ENCODE measurements around the gene PADI4.

The PADI4 gene

DNA sequence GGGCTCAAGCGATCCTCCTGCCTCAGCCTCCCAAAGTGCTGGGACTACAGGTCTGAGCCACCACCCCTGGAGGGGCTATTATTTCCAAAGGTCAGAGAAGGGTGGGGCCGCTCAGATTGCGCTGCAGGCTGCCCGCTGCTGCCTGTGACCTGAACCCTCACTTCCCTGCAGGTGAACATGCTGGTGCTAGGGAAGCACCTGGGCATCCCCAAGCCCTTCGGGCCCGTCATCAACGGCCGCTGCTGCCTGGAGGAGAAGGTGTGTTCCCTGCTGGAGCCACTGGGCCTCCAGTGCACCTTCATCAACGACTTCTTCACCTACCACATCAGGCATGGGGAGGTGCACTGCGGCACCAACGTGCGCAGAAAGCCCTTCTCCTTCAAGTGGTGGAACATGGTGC lies 55.4 kb downstream of the PADI4 start:
- intact Hi-C loops (cut with DNase I) = no loop called here
- DNase-seq = no peak

DNA sequence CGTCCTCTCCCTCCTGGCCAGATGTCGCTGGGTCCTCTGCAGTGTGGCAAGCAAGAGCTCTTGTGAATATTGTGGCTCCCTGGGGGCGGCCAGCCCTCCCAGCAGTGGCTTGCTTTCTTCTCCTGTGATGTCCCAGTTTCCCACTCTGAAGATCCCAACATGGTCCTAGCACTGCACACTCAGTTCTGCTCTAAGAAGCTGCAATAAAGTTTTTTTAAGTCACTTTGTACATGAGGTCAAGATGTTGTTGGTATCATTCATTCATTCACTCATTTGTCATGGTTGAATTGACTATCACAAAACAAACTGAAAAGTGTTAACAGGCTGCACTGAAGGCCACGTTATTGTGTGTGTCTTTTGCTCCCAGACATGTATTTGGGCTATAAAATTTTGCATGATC lies 55.8 kb downstream of the PADI4 start:
- DNase-seq = no peak
- intact Hi-C loops (cut with DNase I) = no loop called here

DNA sequence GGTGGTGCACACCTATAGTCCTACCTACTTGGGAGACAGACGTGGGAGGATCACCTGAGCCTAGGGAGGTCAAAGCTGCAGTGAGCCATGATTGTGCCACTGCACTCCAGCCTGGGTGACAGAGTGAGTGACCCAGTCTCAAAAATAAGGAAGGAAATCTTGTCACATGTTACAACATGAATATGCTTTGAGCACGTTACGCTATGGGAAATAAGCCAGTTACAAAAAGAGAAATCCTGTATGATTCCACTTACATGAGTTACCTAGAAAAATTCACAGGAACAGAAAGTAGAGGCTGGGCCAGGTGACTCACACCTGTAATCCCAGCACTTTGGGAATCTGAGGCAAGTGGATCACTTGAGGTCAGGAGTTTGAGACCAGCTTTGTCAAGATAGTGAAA lies 57.3 kb downstream of the PADI4 start:
- intact Hi-C loops (cut with DNase I) = no loop called here
- no peak for DNase-seq

DNA sequence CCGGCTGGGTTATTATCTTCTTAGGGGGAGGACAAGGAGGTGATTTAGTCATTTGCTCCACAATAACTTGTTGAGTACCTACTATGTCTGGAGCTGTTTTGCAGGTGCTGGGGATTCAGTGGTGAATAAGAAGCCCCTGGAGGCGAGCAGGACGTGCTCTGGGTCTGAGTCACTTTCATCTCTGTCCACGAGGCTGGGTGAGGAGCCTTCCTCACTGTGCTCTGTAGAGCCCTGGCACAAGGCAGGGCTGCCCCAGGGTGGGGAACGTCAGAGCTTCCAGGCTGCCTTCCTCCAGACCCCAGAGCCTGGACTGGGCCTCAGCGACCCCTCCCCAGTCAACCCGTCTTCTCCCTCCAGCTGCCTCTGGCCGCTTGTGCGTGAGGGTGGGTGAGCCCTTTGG lies 61.5 kb downstream of the PADI4 start:
- intact Hi-C loops (cut with DNase I) = no loop called here

DNA sequence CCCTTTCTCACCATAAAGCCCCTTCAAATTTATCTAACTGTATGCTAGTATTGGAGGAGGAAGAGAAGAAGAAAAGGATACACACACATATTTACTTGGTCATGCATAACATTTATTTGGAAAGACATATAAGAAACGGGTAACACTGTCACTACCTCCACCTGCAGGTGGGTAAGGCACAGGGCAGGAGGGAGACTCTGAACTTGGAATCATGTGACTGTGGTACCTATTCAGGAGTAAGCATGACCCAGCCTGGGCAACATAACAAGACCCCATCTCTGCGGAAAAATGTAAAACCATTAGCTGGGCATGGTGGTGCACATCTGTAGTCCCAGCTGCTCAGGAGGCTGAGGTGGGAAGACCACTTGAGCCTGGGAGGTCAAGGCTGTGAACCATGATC lies 62.6 kb downstream of the PADI4 start:
- no peak for DNase-seq
- intact Hi-C loops (cut with DNase I) = no loop called here

More for the DNA sequence above, 61.5 kb downstream of the PADI4 start:
- no peak for DNase-seq

DNA sequence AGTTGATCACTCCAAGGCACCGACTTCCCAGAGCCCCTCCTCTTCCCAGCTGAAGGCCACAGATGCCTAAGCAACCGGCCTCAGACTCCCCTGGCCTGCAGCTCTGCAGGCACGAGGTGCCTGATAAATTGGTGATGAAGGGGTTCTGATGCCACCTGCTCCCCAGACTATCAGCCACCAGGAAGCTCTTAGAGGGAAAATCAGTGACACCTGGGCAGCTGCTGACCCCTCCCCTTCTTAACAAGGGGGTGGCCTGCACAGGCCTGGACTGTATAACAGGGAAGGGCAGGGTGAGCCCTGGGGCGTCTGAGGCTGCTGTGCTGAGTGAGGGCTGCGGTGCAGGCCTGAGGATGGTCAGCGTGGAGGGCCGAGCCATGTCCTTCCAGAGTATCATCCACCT lies 63.9 kb downstream of the PADI4 start, which contains the start of gene PADI6:
PADI6 (plus strand) TSS at position 301 of the 400 bp plus-strand sequence; CDS start at position 351, 50 bp downstream.
- no peak for DNase-seq
- intact Hi-C loops (cut with DNase I) = no loop called here

DNA sequence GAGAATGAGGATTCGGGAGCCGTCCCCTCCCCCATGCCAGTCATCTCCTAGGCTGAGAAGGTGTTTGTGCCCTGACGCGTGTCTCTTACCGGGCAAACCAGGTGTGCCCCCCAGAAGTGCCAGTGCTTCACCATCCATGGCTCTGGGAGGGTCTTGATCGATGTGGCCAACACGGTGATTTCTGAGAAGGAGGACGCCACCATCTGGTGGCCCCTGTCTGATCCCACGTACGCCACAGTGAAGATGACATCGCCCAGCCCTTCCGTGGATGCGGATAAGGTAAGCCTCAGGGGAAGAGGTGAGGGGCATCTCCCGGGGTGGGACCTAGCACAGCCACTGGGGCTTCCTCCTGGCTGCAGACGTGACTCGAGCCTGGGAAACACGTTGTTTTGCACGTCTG lies 65.0 kb downstream of the PADI4 start:
- no peak for DNase-seq
- intact Hi-C loops (cut with DNase I) = no loop called here

DNA sequence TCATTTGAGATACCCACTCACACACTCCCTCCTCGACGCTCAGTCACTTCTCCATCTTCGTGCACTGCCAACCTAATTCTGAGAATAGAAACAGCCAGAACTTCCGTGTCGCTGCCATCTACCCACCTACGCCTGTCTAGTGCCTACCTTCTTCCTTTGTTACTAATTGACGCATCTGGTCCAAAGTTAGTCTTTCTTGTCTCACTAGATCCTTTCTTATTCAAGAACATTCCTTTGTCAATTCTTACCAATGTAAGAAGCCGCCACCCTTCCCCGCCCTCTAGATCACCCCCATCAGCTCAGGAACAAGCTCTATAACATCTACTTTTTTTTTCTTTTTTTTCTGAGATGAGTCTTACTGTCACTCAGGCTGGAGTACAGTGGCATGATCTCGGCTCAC lies 67.7 kb downstream of the PADI4 start:
- DNase-seq = peak in 41 of 42 donors; percentile 13 to 91 (median 56)
- intact Hi-C loops (cut with DNase I) = no loop called here

DNA sequence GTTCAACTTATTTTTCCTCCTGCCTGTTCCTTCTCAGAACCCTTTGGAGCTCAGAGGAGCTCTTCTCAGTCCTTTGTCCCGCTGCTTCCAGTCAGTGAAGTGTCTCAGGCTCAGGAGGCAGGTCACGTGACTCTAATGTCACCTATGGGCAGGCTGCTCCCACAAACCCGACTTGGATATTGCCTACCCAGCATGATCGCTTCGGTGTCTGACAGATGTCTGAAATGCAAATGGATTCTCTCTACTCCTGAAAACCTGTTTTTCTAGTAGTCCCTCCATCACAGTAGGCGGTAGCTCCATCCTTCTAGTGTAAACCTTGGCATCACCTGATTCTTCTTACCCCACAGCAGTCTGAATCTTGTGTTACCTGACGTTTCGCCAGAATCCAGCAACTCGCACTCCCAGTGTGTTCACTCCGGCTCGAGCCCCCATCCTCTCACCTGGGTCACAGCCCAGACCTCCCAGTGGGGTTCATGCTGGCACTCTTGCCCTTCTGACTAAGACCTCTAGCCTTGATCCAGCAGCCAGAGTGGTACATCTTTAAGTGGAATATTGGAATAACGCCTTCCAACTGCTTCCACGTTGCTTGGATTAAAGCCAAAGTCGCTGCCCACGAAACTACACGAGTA lies 69.4 kb downstream of the PADI4 start:
- intact Hi-C loops (cut with DNase I) = no loop called here
- no peak for DNase-seq

DNA sequence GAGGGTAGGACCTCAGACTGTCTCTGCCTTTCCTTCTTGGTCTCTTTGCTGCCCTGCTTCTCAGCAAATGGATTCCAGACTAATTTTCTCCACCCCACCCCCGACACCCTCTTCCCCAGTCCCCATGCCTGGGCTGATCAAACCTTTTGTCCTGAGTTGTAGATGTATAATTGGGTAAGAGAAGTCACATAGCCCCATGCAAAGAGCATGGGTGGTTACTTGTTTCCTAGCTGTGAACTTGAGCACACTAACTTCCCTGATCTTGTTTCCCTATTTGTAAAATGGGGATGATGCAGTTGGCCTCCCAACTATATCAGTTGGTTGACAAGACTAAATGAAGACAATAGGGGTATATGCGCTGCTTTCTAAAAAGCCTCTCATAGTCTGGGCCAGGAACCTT lies 73.2 kb downstream of the PADI4 start:
- DNase-seq = no peak
- intact Hi-C loops (cut with DNase I) = no loop called here

DNA sequence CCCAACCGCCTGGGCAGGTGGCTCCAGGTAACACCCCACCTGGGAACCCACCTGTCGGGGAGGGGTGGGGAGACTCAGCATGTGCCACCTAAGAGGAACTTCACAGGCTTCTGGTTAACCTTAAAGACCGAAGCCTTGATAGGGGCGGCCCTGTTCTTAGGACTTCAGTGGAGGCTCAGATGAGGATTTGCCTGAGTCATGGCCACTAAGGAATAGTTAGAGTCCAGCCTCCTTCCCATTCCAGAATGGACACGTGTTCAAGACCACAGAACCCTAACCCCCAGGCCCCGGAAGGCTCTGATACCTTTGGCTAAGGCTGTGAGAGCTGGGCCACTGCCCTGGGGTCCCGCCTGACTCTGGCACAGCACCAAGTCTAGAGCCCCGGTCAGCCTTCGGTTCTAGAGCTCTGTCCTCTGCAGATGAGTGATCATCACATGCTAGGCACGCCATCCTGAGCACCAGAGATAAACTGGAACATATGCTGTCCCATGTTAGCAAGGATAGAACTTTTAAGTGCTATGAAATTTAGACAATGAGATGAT lies 84.3 kb downstream of the PADI4 start:
- DNase-seq = no peak
- intact Hi-C loops (cut with DNase I) = no loop called here

DNA sequence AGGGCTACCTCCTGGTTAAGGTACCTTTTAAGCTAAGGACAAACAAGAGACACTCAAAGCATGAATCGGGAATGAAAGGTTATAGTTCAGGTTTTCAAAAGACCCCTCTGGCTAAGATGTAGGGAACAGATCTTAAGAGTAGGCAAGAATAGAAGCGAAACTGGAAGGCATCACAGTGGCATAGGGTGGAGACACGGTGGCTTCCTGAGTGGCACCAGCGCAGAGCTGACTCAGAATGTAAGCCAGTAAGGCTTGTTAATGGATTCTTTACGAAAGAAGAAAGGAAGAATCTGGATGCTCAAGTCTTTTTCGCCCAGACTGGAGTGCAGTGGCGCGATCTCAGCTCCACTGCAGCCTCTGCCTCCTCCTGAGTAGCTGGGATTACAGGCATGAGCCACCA lies 85.2 kb downstream of the PADI4 start:
- intact Hi-C loops (cut with DNase I) = no loop called here
- peak in 1 of 42 donors; percentile 3 for DNase-seq

DNA sequence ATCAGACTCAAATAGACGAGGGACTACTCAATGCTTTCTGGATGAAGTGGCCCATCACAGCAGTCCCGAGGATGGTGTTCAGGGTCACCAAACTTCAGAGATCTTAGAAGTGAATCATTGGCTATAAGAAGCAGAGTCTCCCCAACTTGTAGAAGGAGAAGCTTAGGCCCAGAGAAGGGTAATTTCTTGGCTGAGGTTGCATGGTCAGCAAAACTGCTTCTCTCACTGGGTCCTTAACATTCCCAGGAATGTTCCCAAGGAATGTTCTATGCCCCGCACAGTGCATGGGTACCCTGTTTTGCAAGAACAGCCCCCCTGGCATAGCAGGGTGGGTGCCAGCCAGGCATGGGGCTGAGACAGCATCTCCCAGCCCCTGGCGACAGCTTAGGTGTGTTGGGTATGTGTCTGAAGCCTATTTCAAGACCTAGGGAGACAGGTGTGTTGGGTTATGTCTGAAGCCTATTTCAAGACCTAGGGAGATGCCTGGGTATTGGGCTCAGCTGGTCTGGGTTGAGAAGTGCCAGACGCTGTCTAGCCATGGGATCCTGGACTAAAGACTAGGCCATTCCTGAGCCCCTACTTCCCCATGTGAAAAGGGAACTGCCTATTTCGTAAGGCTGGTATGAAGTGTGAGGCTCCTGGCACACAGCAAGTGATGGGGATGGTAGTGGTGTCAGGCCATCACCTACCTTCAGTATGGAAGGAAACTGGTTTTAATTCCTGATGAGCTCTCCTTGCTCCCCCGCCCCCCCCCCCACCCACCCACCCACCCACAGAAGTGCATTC lies 90.1 kb downstream of the PADI4 start:
- intact Hi-C loops (cut with DNase I) = no loop called here

DNA sequence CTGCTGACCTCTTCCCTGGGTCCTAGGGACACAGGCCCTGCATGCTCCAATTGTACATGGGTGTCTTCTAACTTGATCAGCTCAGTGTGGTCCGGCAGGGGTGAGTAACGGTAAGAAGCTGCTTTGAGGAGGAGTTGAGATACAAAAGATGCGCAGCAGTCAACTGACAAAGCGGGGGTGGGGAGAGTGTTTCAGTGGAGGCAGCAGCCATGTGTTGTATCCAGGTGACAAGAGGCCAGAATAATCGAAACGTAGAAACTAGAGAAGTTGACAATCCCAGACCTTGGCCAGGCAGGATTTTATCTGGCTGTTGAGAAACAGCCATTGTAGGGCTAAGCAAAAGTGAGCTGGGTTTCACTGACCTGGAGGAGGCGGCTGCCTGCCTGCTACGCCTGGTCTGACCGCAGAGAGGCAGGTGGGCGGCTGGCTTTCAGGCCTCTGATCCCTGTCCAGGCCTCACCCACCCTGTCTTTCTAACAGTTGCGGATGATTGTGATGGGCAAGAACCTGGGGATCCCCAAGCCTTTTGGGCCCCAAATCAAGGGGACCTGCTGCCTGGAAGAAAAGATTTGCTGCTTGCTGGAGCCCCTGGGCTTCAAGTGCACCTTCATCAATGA lies 92.8 kb downstream of the PADI4 start:
- intact Hi-C loops (cut with DNase I) = loop anchor here (10.0 kb wide), 1 partner anchor 276 kb away; no protein-coding TSS in a partner anchor
- no peak for DNase-seq

More for the DNA sequence above, 90.1 kb downstream of the PADI4 start:
- no peak for DNase-seq

DNA sequence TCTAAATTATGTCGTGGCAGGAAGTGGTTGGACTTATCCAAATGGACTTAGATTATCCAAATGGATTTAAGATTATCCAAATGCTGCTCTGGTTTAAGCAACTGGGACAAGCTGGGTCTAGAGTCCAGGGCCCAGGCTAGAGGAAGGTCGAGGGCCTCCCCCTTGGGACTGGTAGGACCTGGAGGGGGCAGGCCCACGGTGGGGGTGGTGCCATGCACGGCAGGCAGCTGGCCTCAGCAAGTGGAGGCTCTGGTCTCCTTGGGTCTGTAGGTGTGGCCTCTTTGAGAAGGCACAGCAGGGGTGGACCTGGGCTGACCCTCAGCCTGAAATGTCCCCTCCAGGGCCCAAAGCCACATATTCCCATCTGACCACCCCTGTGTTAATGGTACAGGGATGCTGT lies 93.8 kb downstream of the PADI4 start:
- intact Hi-C loops (cut with DNase I) = loop anchor here (10.0 kb wide), 1 partner anchor 277 kb away; no protein-coding TSS in a partner anchor
- no peak for DNase-seq

DNA sequence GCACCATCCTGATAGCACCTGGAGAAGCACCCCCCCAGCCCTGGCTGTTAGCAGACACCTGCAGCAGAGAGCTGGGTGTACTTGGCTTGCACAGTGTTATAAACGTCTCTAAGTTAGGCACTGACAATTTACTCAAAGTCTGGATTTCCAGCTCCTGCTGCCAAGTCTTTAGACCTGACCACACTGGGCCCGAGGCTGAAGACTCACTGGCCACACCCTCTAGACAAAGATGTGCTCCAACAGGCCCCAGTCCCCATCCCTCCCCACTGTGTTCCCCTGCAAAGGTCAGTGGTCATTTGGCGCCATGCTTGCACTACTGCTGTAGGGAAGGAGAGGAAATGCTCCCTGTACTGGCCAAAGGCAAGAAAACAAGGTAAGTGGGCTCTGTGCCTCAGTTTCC lies 95.1 kb downstream of the PADI4 start:
- intact Hi-C loops (cut with DNase I) = loop anchor here (10.0 kb wide), 1 partner anchor 278 kb away; no protein-coding TSS in a partner anchor
- no peak for DNase-seq

DNA sequence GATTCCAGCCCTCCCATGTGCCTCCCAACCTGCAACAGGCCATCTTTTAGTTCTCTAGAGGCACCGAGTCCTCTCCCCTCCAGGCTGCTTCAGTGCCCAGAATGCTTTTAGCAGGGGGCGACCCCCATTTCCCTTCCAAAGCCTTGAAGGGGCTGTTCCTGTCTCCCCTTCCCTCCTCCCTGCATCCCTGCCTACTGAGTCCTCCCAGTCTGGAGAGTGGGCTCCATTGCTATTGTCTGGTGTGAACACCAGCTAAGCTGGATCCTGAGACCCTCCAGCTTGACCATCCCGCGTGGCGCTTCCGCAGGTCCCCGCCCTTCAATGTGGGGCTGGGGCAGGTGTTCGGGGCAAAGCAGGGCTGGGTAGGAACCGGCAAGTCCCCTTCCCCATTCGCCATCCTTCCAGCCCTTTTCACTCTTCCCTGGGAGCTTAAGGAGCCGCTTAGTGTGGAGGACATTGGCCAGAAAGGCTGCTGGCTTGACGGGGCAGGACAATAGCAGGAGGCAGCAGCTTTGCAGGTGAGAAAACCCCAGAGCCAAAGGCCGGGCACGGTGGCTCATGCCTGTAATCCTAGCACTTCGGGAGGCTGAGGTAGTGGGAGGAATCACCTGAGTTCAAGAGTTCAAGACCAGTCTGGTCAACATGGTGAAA lies 96.2 kb downstream of the PADI4 start:
- intact Hi-C loops (cut with DNase I) = loop anchor here (10.0 kb wide), 1 partner anchor 279 kb away; no protein-coding TSS in a partner anchor

DNA sequence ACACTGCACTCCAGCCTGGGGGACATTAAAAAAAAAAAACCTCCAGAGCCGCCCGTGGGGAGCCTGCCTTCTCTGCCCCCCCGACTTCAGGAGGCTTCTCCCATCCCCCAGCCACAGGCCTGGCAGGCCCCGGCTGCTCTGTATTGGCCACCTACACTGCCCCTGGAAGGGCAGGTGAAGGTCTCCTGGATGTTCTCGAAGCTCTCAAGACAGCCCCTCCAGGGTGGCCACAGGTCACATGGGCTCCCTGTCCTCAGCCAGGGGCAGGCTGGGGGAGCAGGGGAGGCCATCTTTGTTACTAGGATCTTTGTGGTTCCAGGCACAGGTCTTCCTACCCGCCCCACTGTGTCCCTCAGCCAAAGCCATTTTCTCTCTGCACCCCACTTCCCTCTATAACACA lies 96.8 kb downstream of the PADI4 start:
- intact Hi-C loops (cut with DNase I) = loop anchor here (10.0 kb wide), 1 partner anchor 280 kb away; no protein-coding TSS in a partner anchor
- DNase-seq = no peak

More for the DNA sequence above, 96.2 kb downstream of the PADI4 start:
- no peak for DNase-seq

Data from head of caudate nucleus (tissue), 42 donors.